ENCODE measurements around the gene BCL2L13.

The BCL2L13 gene

GRCh38 chr22:17741866-17742526 lies 103.4 kb downstream of the BCL2L13 start:
- in situ Hi-C loops (cut with MboI; ENCODE audit: low sequenced_read_pairs, unreplicated experiment), result no loop called here
- TF ChIP-seq, protein P1, sequence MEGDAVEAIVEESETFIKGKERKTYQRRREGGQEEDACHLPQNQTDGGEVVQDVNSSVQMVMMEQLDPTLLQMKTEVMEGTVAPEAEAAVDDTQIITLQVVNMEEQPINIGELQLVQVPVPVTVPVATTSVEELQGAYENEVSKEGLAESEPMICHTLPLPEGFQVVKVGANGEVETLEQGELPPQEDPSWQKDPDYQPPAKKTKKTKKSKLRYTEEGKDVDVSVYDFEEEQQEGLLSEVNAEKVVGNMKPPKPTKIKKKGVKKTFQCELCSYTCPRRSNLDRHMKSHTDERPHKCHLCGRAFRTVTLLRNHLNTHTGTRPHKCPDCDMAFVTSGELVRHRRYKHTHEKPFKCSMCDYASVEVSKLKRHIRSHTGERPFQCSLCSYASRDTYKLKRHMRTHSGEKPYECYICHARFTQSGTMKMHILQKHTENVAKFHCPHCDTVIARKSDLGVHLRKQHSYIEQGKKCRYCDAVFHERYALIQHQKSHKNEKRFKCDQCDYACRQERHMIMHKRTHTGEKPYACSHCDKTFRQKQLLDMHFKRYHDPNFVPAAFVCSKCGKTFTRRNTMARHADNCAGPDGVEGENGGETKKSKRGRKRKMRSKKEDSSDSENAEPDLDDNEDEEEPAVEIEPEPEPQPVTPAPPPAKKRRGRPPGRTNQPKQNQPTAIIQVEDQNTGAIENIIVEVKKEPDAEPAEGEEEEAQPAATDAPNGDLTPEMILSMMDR (IDR thresholded peaks at IDR 0.05; ENCODE audit: borderline replicate concordance, control extremely low read depth, extremely low read depth, insufficient read depth, missing control alignments), result no peak
- DNase-seq (ENCODE audit: low spot score), result no peak

DNA sequence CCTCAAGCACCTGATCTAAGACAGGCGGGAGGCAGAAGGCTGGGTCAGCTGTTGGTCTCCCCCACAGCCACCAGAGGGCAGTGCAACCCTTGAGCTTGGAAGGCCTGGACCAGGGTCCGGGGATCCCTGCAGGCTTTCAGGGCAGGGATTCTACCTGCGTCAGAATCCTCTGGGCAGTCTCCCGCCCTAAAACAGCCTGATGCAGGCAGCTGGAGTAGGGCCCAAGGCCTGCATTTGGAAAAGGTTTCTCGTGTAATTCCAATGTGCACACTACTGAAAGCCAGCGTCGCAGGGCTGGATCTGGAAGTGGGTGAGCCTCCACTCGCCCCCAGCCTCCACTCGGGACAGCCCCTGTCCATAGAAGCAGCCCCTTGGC lies 104.0 kb downstream of the BCL2L13 start:
- in situ Hi-C loops (cut with MboI; ENCODE audit: low sequenced_read_pairs, unreplicated experiment), result no loop called here
- peak; percentile 94 for DNase-seq (ENCODE audit: low spot score)
- TF ChIP-seq, protein P1 (IDR thresholded peaks at IDR 0.05; ENCODE audit: borderline replicate concordance, control extremely low read depth, extremely low read depth, insufficient read depth, missing control alignments), result peak; percentile 85

GRCh38 chr22:17743661-17744411 lies 105.3 kb downstream of the BCL2L13 start:
- TF ChIP-seq, protein P1 (IDR thresholded peaks at IDR 0.05; ENCODE audit: borderline replicate concordance, control extremely low read depth, extremely low read depth, insufficient read depth, missing control alignments), result no peak
- in situ Hi-C loops (cut with MboI; ENCODE audit: low sequenced_read_pairs, unreplicated experiment), result no loop called here
- no peak for DNase-seq (ENCODE audit: low spot score)

GRCh38 chr22:17744430-17744829 lies 105.9 kb downstream of the BCL2L13 start:
- no peak for DNase-seq (ENCODE audit: low spot score)
- TF ChIP-seq, protein P1 (IDR thresholded peaks at IDR 0.05; ENCODE audit: borderline replicate concordance, control extremely low read depth, extremely low read depth, insufficient read depth, missing control alignments), result no peak
- in situ Hi-C loops (cut with MboI; ENCODE audit: low sequenced_read_pairs, unreplicated experiment), result no loop called here

DNA sequence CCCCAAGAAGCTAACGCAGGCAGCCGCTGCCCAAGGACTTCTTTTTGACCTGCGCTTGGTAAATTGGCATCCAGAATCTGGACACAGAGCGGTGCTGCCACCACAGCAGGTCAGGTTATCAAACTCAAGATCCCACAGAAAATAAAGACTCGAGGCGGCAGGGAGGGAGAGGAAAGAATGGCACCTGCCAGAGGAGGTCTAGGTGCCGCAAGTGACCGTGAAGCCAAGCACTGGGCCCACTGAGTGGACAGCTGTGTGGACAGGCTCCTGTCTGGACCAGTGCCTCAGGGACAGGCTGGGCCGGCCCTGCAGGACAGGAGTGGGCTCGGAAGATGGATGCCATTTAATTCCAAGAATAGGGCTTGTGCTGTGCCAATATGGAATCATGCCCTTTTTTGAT lies 108.4 kb downstream of the BCL2L13 start:
- TF ChIP-seq, protein P1 (IDR thresholded peaks at IDR 0.05; ENCODE audit: borderline replicate concordance, control extremely low read depth, extremely low read depth, insufficient read depth, missing control alignments), result no peak
- no peak for DNase-seq (ENCODE audit: low spot score)
- in situ Hi-C loops (cut with MboI; ENCODE audit: low sequenced_read_pairs, unreplicated experiment), result no loop called here

- in situ Hi-C loops (cut with MboI; ENCODE audit: low sequenced_read_pairs, unreplicated experiment), result no loop called here
- DNase-seq (ENCODE audit: low spot score), result no peak
- TF ChIP-seq, protein P1 (IDR thresholded peaks at IDR 0.05; ENCODE audit: borderline replicate concordance, control extremely low read depth, extremely low read depth, insufficient read depth, missing control alignments), result no peak
These were observed 110.2 kb downstream of the BCL2L13 start for GRCh38 chr22:17748555-17749353.
